Occipital lobe (tissue), 2 donors: ENCODE data around the gene NPAT. TPM values are rescaled to one million over a fixed set of nuclear protein-coding genes. Genes with fewer than 3 reads are reported as not detected.
"Not testable (repeated sequence)": the region's sequence is repeated elsewhere in the genome, so short reads cannot be mapped to it uniquely, and the experiment has no call there.

ENCODE experiments used
- DNase-seq: peaks from one replicate; lab custom pipeline; 2025; lab: John Stamatoyannopoulos, UW
- total RNA-seq: library from RNA; depleted of rRNA; stranded (reverse); fragments of >200 nt; gene quantifications from one replicate; pipeline ENCODE4 v1.2.3, GENCODE V29; 2014

NPAT gene
- total RNA-seq, 1 donor from 2014 or later, result 31.2 TPM

DNA sequence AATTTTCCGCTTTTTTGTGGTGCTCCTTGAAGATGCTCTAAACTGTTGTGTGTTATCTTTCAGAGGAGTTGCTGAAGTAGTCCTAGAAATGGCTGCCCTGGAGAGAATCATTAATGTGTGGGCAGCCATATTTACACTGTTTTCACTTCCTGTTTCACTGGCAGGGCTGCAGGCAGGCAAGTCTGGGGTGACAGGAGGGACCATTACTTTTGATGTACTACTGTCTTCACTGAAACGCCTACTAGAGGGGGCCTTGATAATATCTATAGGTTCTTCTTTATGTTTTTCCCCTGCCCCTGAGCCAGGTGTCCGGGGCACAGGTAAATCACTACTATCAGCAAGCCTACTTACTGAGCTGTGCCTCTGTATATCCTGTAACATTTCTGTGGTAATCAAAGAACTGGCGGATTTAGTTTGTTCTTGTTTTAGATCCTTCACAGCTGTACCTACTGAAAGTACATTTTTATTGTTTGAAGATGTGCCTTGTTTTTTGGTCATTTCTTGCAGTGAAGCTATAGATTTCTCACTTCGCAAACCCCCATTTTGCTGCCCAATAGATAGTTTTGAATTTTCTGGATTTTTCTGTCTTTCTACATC is 61.4 kb downstream of the NPAT start:
- no peak for DNase-seq

DNA sequence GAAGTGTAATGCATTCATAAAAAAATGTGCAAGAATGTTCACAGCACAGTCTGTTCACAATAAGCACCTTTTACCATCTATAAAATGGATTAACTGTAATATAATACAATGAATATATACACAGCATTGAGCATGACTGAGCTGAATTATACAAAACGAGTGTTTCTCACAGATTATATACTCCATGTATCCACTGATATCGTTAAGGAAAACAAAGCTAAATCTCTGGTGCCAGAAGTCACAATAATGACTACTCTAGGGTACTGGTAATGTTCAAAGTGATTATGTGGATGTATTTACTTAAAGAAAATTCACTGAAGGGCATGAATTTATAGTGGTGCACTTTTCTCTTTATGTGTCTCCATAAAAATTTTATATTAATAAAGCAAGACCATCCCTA is 67.8 kb downstream of the NPAT start:
- DNase-seq, result no peak

DNA sequence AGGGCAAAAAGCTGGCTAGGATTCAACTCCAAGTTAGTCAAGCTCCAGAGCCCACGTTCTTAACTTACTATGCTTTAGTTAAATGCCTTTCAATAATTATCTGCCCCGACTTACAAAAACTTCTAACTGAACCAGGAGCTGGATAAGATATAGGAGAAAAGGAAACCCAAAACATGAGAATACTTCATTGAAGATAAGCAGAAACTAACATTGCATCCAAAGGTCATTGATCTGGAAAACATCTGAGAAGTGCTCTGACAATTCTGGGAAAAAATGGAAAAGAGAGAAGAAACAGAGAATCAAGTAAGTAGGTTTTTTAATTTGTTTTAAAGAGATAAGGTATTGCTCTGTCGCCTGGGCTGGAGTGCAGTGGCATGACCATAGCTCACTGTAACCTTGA is 73.9 kb downstream of the NPAT start:
- no peak for DNase-seq

DNA sequence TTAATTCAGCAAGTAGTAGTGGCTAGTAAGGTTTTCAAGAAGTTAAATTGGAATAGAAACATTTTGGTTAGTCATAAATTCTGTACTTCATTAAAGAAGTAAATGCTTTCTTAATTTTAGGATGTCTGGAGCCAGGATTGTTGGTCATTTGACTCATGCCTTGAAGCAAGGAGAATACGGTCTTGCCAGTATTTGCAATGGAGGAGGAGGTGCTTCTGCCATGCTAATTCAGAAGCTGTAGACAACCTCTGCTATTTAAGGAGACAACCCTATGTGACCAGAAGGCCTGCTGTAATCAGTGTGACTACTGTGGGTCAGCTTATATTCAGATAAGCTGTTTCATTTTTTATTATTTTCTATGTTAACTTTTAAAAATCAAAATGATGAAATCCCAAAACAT is 75.3 kb downstream of the NPAT start:
- DNase-seq, result no peak

DNA sequence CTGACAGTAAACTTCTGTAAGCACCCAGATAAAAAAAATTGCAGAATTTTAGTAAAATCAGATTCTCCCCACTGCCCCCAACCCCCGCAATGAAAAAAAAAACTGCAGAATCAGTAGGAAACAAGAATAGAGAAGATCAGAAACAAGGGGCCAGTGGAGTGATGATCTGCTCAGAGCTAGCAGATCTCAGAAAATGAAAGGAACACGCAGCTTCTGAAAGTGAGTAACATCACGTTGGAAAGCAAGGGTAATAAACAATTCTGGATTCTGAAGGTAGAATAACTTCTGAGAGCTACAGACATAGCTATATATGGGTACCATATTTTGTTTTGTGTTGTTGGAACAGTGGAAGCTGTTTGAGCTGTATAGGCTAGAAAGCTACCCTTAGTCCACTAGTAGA is 77.8 kb downstream of the NPAT start:
- DNase-seq, result no peak

DNA sequence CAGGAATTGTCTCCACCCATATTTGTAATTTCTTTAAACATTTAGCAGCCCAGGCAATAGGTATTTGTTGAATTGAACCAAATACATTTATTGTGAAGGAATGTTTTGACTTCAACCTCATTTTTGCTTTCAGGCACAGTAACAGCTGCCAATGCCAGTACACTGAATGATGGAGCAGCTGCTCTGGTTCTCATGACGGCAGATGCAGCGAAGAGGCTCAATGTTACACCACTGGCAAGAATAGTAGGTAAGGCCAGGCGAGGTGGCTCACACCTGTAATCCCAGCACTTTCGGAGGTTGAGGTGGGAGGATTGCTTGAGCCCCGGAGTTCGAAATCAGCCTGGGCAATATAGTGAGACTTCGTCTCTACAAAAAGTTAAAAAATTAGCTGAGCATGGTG is 80.1 kb downstream of the NPAT start:
- no peak for DNase-seq

DNA sequence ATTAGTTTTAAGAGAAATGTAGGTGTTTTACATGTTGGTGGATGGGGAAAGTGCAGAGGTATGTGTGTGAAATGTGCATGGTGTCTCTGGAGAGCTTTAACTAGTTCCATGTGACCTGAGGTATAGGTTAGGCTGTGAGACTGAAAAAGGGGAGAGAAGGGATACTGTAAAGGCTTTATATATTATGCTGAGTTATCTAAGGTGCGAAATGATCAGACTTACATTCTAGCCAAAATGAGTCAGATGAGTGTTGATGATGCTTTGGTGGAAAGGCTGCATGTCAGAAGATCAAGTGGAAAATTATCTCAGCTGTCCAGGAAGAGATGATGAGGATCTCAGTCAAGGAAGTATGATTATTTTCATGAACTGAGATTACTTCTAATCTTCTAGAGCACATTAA is 85.2 kb downstream of the NPAT start:
- no peak for DNase-seq

DNA sequence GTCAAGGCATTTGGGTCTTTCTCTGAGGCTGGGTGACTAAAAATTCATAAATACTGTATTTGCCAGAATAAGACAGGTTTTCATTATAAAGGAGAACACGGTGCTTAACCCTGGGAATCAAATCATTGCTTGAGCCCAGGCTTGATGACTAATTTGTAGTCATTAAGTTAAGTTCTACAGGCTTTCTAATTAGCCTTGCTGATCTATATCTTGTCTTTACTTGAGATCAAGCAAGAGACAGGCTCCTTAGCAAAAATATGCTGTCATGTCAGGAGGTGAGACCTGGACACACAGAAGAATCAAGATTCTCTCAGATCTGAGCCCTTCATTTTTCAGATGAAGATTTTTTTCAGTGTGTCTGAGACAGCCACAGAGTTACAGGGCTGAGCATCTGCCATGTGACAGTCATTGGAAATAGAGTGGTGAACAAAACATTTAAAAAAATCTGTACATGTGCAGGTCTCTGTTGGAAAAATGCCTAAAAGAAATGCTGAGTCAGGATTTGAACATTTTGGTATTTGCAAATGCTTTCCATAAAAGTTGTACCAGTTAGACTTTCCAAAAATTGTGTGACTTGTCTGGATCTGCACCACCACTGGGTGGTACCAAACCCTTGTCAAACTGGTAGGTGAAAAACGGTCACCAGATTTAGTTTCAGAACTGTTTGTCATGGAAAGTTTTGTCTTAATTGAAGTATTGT is 86.4 kb downstream of the NPAT start:
- DNase-seq, result no peak

DNA sequence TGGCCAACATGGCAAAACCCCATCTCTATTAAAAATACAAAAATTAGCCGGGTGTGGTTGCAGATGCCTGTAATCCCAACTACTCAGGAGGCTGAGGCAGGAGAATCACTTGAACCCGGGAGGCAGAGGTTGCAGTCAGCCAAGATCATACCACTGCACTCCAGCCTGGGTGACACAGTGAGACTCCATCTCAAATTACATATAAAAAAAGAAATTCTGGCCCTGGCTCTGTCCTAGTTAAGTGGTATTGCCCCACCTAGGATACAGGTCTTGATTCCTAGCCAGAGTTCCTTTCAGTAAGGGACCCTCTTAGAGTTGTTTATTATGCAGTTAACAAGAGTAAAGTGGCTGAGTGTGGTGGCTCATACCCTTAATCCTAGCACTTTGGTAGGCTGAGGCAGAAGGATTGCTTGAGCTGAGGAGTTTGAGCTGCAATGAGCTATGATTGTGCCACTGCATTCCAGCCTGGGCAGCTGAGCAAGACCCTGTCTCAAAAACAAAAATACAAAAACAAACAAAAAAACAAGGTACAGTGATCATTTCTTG is 89.4 kb downstream of the NPAT start:
- not testable (repeated sequence) for DNase-seq

DNA sequence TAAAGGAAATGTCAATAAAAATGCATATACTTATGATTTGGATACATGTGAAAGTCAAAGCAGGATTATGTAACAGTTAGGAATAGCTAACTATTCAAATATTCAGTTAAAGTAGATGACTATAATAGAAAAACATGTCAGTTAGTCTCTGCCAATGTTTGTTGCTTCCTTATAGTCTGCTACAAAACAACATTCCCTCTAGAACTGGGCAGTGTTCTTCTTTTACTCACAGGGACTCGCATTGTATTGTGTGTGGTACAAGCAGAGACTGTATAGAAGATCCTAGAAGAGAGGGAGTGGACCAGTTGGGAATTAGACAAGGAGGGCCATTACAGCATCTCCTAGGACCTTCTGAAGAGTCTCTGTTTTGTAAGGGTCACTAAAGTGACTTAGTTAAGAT is 90.4 kb downstream of the NPAT start:
- no peak for DNase-seq

DNA sequence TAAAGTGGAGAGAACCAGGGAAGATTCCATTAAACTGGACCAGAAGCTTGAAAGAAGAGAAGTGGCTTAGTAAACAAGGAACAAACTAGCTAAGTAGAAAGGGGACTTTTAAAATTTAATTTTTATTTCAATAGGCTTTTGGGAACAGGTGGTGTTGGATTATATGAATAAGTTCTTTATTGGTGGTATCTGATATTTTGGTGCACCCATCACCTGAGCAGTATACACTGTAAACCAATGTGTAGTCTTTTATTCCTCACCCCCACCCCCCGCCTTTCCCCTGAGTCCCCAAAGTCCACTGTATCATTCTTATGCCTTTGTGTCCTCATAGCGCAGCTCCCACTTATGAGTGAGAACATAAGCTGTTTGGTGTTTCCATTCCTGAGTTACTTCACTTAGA is 93.7 kb downstream of the NPAT start:
- DNase-seq, result no peak

DNA sequence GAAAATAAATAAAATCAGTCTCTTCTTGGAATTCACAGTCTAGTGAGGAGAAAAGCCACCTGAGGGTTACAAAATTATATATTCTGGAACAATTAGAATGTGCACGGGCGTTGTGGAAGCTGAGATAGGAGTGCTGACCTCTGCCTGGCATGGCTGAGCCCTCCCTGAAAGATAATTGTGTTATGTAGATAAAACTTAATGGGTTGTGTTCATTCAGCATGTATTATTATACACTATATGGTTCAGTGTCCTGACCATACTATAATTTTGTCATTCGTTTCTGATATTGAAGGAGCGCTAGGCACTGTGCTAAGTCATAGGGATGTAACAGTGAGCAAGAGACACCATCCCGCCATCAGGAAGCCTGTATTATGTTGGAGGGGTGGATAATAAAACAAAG is 97.3 kb downstream of the NPAT start:
- DNase-seq, result no peak

DNA sequence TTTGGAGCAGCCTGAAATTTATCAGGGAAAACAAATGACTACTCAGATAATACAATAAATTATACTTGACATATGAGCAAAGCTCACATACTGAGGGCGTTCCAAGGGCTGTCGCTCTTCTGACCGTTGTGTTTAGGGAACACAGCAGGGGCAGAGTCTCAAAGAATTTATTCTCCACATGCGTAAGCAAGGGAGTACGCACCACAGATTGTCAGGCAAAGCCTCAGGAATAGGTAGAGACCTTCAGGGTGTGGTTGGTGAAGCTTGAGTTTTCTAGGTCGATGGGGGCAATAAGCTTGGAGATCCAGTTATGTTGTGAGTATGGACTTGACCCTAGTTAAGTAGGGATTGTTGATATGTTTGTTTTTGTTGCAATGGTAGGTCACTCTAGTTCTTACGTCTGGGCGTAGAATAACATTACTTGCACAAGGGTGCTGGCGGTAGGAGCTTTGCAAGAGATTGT is 100.2 kb downstream of the NPAT start:
- DNase-seq, result no peak

DNA sequence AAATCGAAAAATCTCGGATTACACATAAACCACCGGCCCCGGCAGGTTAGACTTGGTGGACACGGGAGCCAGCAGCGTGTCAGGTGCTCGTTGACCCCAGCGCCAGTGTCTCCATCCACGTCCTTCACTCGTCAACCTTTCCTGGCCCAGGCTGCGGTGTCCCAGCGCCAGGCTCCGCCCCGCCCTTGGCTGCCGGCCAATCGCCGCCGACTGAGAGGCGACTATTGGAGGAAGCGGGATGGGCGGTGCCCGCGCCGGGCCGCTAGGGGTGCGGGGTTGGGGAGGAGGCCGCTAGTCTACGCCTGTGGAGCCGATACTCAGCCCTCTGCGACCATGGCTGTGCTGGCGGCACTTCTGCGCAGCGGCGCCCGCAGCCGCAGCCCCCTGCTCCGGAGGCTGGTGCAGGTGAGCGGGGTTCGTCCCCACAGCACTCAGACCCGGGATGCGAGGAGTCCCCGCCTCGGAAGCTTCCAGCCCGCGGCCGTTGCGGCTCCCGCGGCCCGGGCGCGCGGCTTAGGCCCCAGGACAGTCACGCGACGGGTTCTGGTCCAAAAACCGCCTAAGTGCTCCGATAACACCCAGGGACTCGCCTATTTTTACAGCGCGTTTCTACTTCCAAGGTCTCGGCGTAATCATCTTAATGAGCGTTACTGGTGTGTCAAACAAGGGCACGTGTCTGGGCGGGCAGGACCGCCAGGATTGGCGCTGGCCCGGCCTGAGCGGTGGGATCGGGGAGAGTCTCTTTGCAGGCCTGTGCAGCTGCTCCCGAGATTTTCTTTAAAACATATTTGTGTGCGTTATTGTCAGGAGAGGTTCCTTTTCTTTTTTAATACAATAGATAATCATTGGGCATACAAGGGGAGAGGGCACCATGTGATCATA is 100.9 kb downstream of the NPAT start, which contains the start of gene ACAT1:
Gene ACAT1, plus strand, starts transcription at position 294 of the 882 bp plus-strand sequence. Its CDS starts 40 bp downstream, at position 334.
- peak; percentile 94 for DNase-seq

DNA sequence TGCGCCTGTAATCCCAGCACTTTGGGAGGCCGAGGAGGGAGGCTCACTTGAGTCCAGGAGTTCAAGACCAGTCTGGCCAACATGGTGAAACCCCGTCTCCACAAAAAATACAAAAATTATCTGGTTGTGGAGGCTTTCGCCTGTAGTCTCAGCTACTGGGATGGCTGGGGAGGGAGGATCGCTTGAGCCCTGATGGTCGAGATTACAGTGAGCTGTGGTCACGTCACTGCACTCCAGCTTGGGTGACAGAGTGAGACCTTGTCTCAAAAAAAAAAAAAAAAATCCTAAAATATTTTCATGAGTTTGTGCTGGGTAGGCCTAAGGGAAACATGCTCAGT is 101.5 kb downstream of the NPAT start:
- not testable (repeated sequence) for DNase-seq

DNA sequence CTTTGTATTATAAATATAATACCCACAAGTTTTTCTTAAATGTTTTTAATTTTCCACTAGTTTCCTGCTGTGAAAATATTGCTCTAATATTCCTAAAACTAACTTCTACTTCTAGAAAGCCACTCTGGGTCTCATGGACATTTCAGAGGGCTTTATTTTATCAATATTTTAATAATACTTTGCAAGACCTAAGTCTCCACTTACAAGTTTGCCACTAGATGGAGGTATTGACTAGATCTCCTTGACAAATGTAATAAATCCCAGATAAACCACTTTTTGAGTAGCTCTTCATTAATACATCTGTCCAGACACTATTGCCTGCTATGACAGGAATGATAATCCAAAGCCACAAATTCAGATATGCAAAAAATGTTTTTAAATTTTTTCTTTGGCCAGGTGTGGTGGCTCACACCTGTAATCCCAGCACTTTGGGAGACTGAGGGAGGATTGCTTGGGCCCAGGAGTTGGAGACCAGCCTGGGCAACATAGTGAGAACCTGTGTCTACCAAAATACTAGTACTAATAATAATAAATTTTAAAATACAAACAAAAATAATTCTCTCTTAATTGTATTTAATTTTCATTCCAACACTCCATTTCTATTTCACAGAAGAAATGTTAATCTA is 104.6 kb downstream of the NPAT start:
- no peak for DNase-seq

DNA sequence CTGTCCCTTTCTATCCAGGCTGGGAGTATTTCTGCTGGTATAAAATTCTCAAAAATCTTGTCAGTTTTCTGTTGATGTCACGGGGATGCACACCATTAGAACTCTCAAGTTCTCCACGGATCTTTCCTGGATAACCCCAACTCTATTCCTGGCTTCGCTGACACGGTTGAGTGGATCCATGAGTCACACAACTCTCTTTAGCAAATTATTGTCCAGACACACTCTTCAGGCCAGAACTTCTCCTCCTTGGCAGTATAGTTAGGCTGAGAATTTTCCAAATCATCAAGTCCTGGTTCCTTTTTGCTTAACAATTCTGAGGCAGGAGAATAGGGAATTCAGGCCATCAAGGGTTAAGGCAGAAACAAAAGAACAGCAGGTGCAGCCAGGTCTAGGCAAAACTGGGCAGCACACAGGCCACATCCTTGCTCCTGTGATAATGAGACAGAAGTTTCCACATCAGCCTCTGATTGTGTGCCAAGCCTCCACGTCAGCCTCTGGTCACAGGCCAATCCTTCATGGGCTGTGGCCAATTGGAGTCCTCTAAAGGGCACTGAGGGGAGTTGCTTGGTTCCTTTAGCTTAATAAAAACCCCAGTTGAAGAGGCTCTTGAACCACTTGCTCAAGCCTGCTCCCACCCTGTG is 106.8 kb downstream of the NPAT start:
- DNase-seq, result peak; percentile 62

DNA sequence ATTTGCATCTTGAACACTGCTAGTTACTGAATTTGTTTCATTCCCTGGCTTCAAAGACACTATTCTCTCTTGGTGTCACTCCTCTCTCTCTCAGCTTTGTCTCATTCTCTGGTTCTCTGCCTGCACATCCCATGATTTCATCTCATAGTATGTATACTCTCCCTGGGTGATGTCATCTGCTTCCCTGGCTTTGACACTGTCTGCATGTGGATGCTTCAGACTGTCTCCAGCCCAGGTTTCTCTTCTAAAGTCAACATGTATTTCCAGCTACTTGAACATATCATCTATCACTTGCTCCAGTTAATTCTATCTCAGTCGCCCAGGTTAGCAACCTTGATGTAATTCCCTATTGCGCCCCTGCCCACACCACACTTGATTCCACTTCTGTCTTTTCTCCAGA is 110.4 kb downstream of the NPAT start:
- no peak for DNase-seq

DNA sequence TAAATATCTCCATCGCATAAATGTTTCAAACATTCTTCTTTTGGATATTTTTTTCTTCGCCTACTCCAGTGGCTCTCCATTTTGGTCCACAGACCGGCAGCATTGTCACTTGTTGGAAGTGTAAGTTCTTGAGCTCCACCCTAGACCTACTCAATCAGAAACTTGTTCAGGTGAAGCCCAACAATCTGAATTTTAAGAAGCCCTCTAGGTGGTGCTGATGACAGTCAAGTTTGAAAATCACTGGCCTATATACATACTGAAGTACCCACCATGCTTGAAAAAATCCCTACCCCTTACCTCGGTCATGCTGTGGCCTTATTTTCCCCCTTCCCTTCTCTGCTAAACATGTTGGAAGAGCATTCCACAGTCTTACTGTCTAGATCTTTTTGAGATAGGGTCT is 111.3 kb downstream of the NPAT start:
- no peak for DNase-seq
